Subcutaneous abdominal adipose tissue (tissue), 5 donors: Measurements from ENCODE around the gene ANKRD11.
"Not testable (repeated sequence)": the region's sequence is repeated elsewhere in the genome, so short reads cannot be mapped to it uniquely, and the experiment has no call there.

Source experiments
- H3K27ac ChIP-seq: one replicate; pipeline ENCODE4 v1.7.0; 2013; ENCODE audit warnings: low read depth, mild to moderate bottlenecking, inconsistent platforms, low read length, moderate library complexity
- H3K27me3 ChIP-seq, 5 donors: one replicate each; pipeline ENCODE4 v1.7.0; 2013; ENCODE audit warnings: low read length in 5 of 5, inconsistent platforms in 1 of 5; ENCODE audit not compliant: control insufficient read depth in 5 of 5, insufficient read depth in 4 of 5
- H3K36me3 ChIP-seq, 5 donors: one replicate each; pipeline ENCODE4 v1.7.0; 2013; ENCODE audit warnings: low read length in 5 of 5; ENCODE audit not compliant: control insufficient read depth in 5 of 5, insufficient read depth in 5 of 5
- H3K4me1 ChIP-seq, 5 donors: one replicate each; pipeline ENCODE4 v1.7.0; 2013; ENCODE audit warnings: low read length in 5 of 5, mild to moderate bottlenecking in 3 of 5, moderate library complexity in 1 of 5; ENCODE audit not compliant: control insufficient read depth in 5 of 5, insufficient read depth in 5 of 5
- H3K4me3 ChIP-seq, 5 donors: one replicate each; pipeline ENCODE4 v1.7.0; 2013; ENCODE audit warnings: low read length in 5 of 5, low read depth in 1 of 5
- H3K9ac ChIP-seq, 5 donors: one replicate each; pipeline ENCODE4 v1.7.0; 2013; ENCODE audit warnings: low read length in 5 of 5, mild to moderate bottlenecking in 4 of 5, moderate library complexity in 3 of 5
- H3K9me3 ChIP-seq, 5 donors: one replicate each; pipeline ENCODE4 v1.7.0; 2013; ENCODE audit warnings: low read length in 5 of 5; ENCODE audit not compliant: control insufficient read depth in 5 of 5
- donor health status: healthy.
- donor health status: healthy.
- donor health status: healthy.
- donor health status: healthy.
- donor health status: healthy.

ANKRD11 gene

GRCh38 chr16:89455178-89455577 is 35.2 kb downstream of the ANKRD11 start:
- no peak overlapping the region for H3K27ac ChIP-seq
- no peak overlapping the region for H3K9ac ChIP-seq
- no peaks in the 10 kb centered on the region for H3K36me3 ChIP-seq
- no peak overlapping the region for H3K4me3 ChIP-seq
- H3K4me1 ChIP-seq = peaks cover 2 to 42% (median 28%) of the 10 kb centered on the region in 5 donors
- H3K9me3 ChIP-seq = no peaks in the 10 kb centered on the region
- H3K27me3 ChIP-seq = no peaks in the 10 kb centered on the region

GRCh38 chr16:89454378-89455125 is 35.8 kb downstream of the ANKRD11 start:
- peaks cover 2 to 48% (median 28%) of the 10 kb centered on the region in 5 donors for H3K4me1 ChIP-seq
- not testable (repeated sequence) for H3K27me3 ChIP-seq, H3K9me3 ChIP-seq, H3K4me3 ChIP-seq, H3K27ac ChIP-seq, H3K36me3 ChIP-seq
- peak overlapping the region in 1 of 5 donors; percentile 25 for H3K9ac ChIP-seq

- H3K9me3 ChIP-seq = no peaks in the 10 kb centered on the region
- peak overlapping the region in 2 of 5 donors; percentile 41 to 65 for H3K9ac ChIP-seq
- H3K27ac ChIP-seq = no peak overlapping the region
- H3K4me3 ChIP-seq = peak overlapping the region in 1 of 5 donors; percentile 40
- H3K4me1 ChIP-seq = peaks cover 2 to 43% (median 23%) of the 10 kb centered on the region in 5 donors
- no peaks in the 10 kb centered on the region for H3K36me3 ChIP-seq
- no peaks in the 10 kb centered on the region for H3K27me3 ChIP-seq
Measured at GRCh38 chr16:89453501-89454321, 36.6 kb downstream of the ANKRD11 start.

- Histone ChIP-seq H3K36me3 (no peaks in the 10 kb centered on the region), H3K9me3 (no peaks in the 10 kb centered on the region), H3K4me3 (no peak overlapping the region), H3K27ac (no peak overlapping the region), H3K4me1 (peaks cover 2 to 39% (median 21%) of the 10 kb centered on the region in 5 donors), H3K27me3 (no peaks in the 10 kb centered on the region), H3K9ac (no peak overlapping the region)
Measured at GRCh38 chr16:89452925-89453324, 37.4 kb downstream of the ANKRD11 start.

- H3K4me1 ChIP-seq = peaks cover 2 to 38% (median 24%) of the 10 kb centered on the region in 5 donors
- no peaks in the 10 kb centered on the region for H3K27me3 ChIP-seq
- no peak overlapping the region for H3K4me3 ChIP-seq
- no peaks in the 10 kb centered on the region for H3K36me3 ChIP-seq
- no peaks in the 10 kb centered on the region for H3K9me3 ChIP-seq
- no peak overlapping the region for H3K9ac ChIP-seq
- H3K27ac ChIP-seq = no peak overlapping the region
Measured at GRCh38 chr16:89452241-89452640, 38.1 kb downstream of the ANKRD11 start.

- H3K27ac ChIP-seq = no peak overlapping the region
- H3K36me3 ChIP-seq = no peaks in the 10 kb centered on the region
- peaks cover 2 to 46% (median 35%) of the 10 kb centered on the region in 5 donors for H3K4me1 ChIP-seq
- H3K4me3 ChIP-seq = no peak overlapping the region
- H3K27me3 ChIP-seq = no peaks in the 10 kb centered on the region
- H3K9ac ChIP-seq = no peak overlapping the region
- H3K9me3 ChIP-seq = no peaks in the 10 kb centered on the region
Measured at GRCh38 chr16:89450537-89450936, 39.8 kb downstream of the ANKRD11 start.

- Histone ChIP-seq H3K9me3 (no peaks in the 10 kb centered on the region), H3K4me3 (no peak overlapping the region), H3K36me3 (no peaks in the 10 kb centered on the region), H3K27ac (no peak overlapping the region), H3K9ac (no peak overlapping the region), H3K27me3 (no peaks in the 10 kb centered on the region), H3K4me1 (peaks cover 2 to 49% (median 36%) of the 10 kb centered on the region in 5 donors)
Measured at GRCh38 chr16:89449726-89450335, 40.5 kb downstream of the ANKRD11 start.

- Histone ChIP-seq H3K36me3 (no peaks in the 10 kb centered on the region), H3K9ac (no peak overlapping the region), H3K4me3 (no peak overlapping the region), H3K4me1 (peaks cover 5 to 52% (median 42%) of the 10 kb centered on the region in 5 donors), H3K9me3 (no peaks in the 10 kb centered on the region), H3K27me3 (no peaks in the 10 kb centered on the region), H3K27ac (no peak overlapping the region)
Measured at GRCh38 chr16:89448656-89449055, 41.7 kb downstream of the ANKRD11 start.

GRCh38 chr16:89446975-89447293 is 43.4 kb downstream of the ANKRD11 start:
- no peaks in the 10 kb centered on the region for H3K9me3 ChIP-seq
- no peak overlapping the region for H3K9ac ChIP-seq
- no peaks in the 10 kb centered on the region for H3K27me3 ChIP-seq
- peaks cover 11 to 59% (median 49%) of the 10 kb centered on the region in 5 donors for H3K4me1 ChIP-seq
- H3K36me3 ChIP-seq = no peaks in the 10 kb centered on the region
- H3K4me3 ChIP-seq = no peak overlapping the region
- no peak overlapping the region for H3K27ac ChIP-seq
